Peyer's patch (tissue), 4 donors: ENCODE data around the gene PPFIBP1.

Experiments
- POLR2A ChIP-seq, 2 donors: fragments of 450-650 bp; IDR thresholded peaks; one replicate each; pipeline ENCODE4 v1.5.1; 2017; ENCODE audit warnings: antibody characterized with exemption in 2 of 2, mild to moderate bottlenecking in 2 of 2, moderate library complexity in 2 of 2
- TF ChIP-seq, protein P1 (sequence below), 6 experiments: fragments of 450-650 bp in 4 of 6; fragments of 200-600 bp in 2 of 6; sonication (generic) in 1 of 6; IDR thresholded peaks; one replicate each; pipeline ENCODE4 v1.5.1; 2017 to 2019; ENCODE audit warnings: antibody characterized with exemption in 6 of 6, mild to moderate bottlenecking in 3 of 6, moderate library complexity in 1 of 6

DNA sequence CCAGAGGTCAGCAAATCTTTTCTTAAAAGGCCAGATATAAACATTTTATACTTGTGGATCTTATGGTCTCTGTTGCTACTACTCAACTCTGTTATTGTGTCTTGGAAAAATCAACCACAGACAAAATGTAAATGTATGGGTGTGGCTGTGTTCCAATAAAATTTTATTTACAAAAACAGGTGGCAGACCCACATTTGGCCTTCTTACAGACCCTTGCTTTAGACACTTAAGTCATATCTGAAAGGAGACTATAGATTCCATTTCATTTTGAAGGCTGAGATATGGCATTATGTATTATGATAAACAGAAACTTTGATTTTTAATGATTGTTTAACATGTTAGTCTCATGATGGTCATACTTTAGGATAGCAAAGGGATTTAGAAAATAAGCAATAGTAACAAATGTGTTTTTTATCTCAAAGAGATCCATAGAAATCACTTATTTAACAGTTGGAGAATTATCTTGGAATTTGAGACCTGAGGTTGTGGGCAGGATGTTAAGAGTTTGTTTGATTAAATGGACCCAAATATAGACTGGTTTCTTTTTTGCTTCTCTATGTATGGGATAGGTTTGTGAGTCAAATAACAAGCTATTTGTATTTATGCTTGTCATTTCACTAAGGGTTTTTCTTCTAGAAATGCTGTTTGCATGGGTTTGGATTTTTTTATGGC lies 51.2 kb downstream of the PPFIBP1 start:
- TF ChIP-seq, protein P1, sequence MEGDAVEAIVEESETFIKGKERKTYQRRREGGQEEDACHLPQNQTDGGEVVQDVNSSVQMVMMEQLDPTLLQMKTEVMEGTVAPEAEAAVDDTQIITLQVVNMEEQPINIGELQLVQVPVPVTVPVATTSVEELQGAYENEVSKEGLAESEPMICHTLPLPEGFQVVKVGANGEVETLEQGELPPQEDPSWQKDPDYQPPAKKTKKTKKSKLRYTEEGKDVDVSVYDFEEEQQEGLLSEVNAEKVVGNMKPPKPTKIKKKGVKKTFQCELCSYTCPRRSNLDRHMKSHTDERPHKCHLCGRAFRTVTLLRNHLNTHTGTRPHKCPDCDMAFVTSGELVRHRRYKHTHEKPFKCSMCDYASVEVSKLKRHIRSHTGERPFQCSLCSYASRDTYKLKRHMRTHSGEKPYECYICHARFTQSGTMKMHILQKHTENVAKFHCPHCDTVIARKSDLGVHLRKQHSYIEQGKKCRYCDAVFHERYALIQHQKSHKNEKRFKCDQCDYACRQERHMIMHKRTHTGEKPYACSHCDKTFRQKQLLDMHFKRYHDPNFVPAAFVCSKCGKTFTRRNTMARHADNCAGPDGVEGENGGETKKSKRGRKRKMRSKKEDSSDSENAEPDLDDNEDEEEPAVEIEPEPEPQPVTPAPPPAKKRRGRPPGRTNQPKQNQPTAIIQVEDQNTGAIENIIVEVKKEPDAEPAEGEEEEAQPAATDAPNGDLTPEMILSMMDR (IDR thresholded peaks at IDR 0.05), result no peak
- no peak for TF ChIP-seq POLR2A (IDR thresholded peaks at IDR 0.05)
